Peyer's patch (tissue), 4 donors: ENCODE results near the gene LOXHD1.

Source experiments
- POLR2A ChIP-seq, 2 donors: fragments of 450-650 bp; IDR thresholded peaks; one replicate each; pipeline ENCODE4 v1.5.1; 2017; ENCODE audit warnings: antibody characterized with exemption in 2 of 2, mild to moderate bottlenecking in 2 of 2, moderate library complexity in 2 of 2
- TF ChIP-seq, protein P1 (sequence below), 6 experiments: fragments of 450-650 bp in 4 of 6; fragments of 200-600 bp in 2 of 6; sonication (generic) in 1 of 6; IDR thresholded peaks; one replicate each; pipeline ENCODE4 v1.5.1; 2017 to 2019; ENCODE audit warnings: antibody characterized with exemption in 6 of 6, mild to moderate bottlenecking in 3 of 6, moderate library complexity in 1 of 6

DNA sequence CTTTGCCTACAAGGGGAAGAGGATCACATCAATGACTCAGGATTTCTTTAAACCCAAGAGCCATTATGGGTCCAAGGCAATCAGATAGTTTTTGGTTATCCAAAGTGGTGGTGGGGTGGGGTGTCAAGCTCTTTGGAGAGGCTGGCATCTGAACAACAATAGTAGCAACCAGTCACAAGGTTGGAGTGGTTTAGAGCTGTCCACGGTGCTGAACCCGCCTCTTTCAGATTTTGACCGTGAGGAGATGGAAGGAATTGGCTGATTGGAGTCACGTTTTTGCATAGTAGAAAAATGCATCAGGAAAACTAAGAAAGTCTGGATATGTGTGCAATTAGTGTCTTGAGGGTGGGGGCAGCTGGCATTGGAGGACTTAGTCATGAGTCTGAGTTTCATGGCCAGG is 159.9 kb downstream of the LOXHD1 start:
- TF ChIP-seq, protein P1, sequence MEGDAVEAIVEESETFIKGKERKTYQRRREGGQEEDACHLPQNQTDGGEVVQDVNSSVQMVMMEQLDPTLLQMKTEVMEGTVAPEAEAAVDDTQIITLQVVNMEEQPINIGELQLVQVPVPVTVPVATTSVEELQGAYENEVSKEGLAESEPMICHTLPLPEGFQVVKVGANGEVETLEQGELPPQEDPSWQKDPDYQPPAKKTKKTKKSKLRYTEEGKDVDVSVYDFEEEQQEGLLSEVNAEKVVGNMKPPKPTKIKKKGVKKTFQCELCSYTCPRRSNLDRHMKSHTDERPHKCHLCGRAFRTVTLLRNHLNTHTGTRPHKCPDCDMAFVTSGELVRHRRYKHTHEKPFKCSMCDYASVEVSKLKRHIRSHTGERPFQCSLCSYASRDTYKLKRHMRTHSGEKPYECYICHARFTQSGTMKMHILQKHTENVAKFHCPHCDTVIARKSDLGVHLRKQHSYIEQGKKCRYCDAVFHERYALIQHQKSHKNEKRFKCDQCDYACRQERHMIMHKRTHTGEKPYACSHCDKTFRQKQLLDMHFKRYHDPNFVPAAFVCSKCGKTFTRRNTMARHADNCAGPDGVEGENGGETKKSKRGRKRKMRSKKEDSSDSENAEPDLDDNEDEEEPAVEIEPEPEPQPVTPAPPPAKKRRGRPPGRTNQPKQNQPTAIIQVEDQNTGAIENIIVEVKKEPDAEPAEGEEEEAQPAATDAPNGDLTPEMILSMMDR (IDR thresholded peaks at IDR 0.05), result no peak
- TF ChIP-seq POLR2A (IDR thresholded peaks at IDR 0.05), result no peak
